Hepatocyte (in vitro differentiated cells): Measurements from ENCODE around the gene ZBP1. TPM values are rescaled to one million over a fixed set of nuclear protein-coding genes. Genes with fewer than 3 reads are reported as not detected.

ENCODE experiments used
- DNase-seq: peaks from one replicate; pipeline ENCODE4 v3.0.0-alpha.2; 2016; ENCODE audit warnings: low spot score
- H2AFZ ChIP-seq: fragments of 200-600 bp; sonication (generic); 2 replicates; pipeline ENCODE4 v1.6.0; 2016; ENCODE audit warnings: antibody characterized with exemption, mild to moderate bottlenecking
- H3K27ac ChIP-seq: fragments of 200-600 bp; sonication (generic); 2 replicates; pipeline ENCODE4 v1.5.1; 2016; ENCODE audit warnings: mild to moderate bottlenecking
- H3K27me3 ChIP-seq: fragments of 200-600 bp; sonication (generic); 2 replicates; pipeline ENCODE4 v1.6.1; 2016
- H3K36me3 ChIP-seq: fragments of 200-600 bp; sonication (generic); replicated peaks from 2 replicates; pipeline ENCODE4 v1.5.1; 2016; ENCODE audit warnings: low read depth; ENCODE audit not compliant: insufficient read depth
- H3K4me1 ChIP-seq: fragments of 200-600 bp; sonication (generic); 2 replicates; pipeline ENCODE4 v1.5.1; 2016; ENCODE audit warnings: mild to moderate bottlenecking, moderate library complexity; ENCODE audit not compliant: insufficient read depth
- H3K4me2 ChIP-seq: fragments of 200-600 bp; sonication (generic); 2 replicates; pipeline ENCODE4 v1.6.0; 2016
- H3K4me3 ChIP-seq: fragments of 200-600 bp; sonication (generic); 2 replicates; pipeline ENCODE4 v1.5.1; 2016; ENCODE audit warnings: mild to moderate bottlenecking
- H3K79me2 ChIP-seq: fragments of 200-600 bp; sonication (generic); 2 replicates; pipeline ENCODE4 v1.6.0; 2017; ENCODE audit warnings: mild to moderate bottlenecking
- H3K9me2 ChIP-seq: fragments of 200-600 bp; sonication (generic); replicated peaks from 2 replicates; pipeline ENCODE4 v1.6.0; 2017; ENCODE audit warnings: mild to moderate bottlenecking; ENCODE audit not compliant: insufficient read depth
- H3K9me3 ChIP-seq: fragments of 200-600 bp; sonication (generic); 2 replicates; pipeline ENCODE4 v1.5.1; 2016; ENCODE audit warnings: low read depth, mild to moderate bottlenecking
- H4K20me1 ChIP-seq: fragments of 200-600 bp; sonication (generic); 2 replicates; pipeline ENCODE4 v1.6.0; 2016; ENCODE audit warnings: mild to moderate bottlenecking; ENCODE audit not compliant: insufficient read depth, poor library complexity, severe bottlenecking
- EZH2 ChIP-seq: fragments of 200-600 bp; sonication (generic); IDR thresholded peaks from 2 replicates; pipeline ENCODE4 v1.6.1; 2016; ENCODE audit warnings: antibody characterized with exemption, mild to moderate bottlenecking, borderline replicate concordance
- EZH2phosphoT487 ChIP-seq: fragments of 200-600 bp; sonication (generic); IDR thresholded peaks from one replicate; pipeline ENCODE4 v1.6.1; 2018; ENCODE audit warnings: antibody characterized with exemption, mild to moderate bottlenecking, low read depth, moderate library complexity; ENCODE audit not compliant: unreplicated experiment, severe bottlenecking
- WGBS: methylation state at CpG from one replicate; pipeline ENCODE4 v1.1.6; 2016; ENCODE audit warnings: low lambda C conversion rate; ENCODE audit errors: missing lambda C conversion rate; 5-methylcytosine and 5-hydroxymethylcytosine counted together
- polyA plus RNA-seq: library from polyadenylated mRNA; unstranded; fragments of >200 nt; fragmentation: Nextera tagmentation; extraction: Ambion mirVana; gene quantifications from 2 replicates; pipeline ENCODE4 v1.2.1, GENCODE V29; 2016
- total RNA-seq: library from RNA; depleted of rRNA; stranded (reverse); fragments of >200 nt; gene quantifications from 2 replicates; pipeline ENCODE4 v1.2.3, GENCODE V29; 2014
- TF ChIP-seq, protein P1 (sequence below): fragments of 200-600 bp; sonication (generic); IDR thresholded peaks from 2 replicates; pipeline ENCODE4 v1.5.1; 2016; ENCODE audit warnings: antibody characterized with exemption, mild to moderate bottlenecking; ENCODE audit not compliant: poor library complexity

Gene ZBP1
- total and polyA plus RNA-seq, 2 experiments from 2014 or later: not detected

DNA sequence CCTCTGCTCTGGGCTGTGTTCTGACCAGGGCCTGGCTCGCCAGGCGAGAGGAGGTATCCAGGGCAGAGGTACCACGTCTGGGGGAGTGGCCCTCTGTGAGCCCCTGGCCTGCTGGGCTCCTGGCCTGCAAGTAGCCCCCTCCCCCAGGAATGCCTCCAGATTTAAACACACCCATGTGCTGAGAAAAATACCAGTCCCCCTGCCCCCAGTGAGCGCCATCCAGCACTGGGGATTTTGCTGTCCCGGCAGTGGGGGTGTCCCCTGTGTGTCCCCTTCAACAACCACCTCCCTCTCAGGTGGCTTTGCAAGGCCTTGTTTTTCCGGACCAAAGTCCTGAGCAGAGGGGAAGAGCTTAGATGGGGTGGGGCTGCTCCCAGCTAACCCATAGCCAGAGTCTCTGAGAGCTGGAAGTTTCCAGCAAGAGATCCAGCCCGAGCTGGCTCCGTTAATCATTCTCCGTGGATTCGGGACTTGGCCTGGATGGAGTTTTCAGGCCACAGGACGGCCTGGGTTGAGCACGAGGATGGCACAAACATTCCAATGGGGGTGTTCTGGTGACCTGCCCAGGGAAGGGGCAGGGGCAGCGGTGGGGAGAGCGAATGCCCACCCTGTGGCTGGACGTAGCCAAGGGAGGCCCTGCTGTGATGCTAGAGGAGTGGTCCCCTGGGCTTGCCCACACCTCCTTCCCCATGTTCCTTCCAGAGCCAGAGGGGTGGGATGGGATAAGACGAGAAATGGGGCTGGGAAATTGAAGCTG lies 30.3 kb downstream of the ZBP1 start:
- peak; percentile 65 for DNase-seq
- Histone ChIP-seq H4K20me1 (no peaks in the 10 kb centered on the region), H3K27ac (peak overlapping the region; percentile 53), H3K36me3 (no peaks in the 10 kb centered on the region), H3K4me2 (no peak overlapping the region), H3K9me2 (no peaks in the 10 kb centered on the region), H3K79me2 (no peaks in the 10 kb centered on the region), H3K4me3 (no peak overlapping the region), H3K4me1 (peaks cover 9% of the 10 kb centered on the region), H2AFZ (no peak overlapping the region), H3K9me3 (no peaks in the 10 kb centered on the region), H3K27me3 (no peaks in the 10 kb centered on the region)
- TF ChIP-seq EZH2phosphoT487 (no peak), EZH2 (no peak)
- TF ChIP-seq, protein P1, sequence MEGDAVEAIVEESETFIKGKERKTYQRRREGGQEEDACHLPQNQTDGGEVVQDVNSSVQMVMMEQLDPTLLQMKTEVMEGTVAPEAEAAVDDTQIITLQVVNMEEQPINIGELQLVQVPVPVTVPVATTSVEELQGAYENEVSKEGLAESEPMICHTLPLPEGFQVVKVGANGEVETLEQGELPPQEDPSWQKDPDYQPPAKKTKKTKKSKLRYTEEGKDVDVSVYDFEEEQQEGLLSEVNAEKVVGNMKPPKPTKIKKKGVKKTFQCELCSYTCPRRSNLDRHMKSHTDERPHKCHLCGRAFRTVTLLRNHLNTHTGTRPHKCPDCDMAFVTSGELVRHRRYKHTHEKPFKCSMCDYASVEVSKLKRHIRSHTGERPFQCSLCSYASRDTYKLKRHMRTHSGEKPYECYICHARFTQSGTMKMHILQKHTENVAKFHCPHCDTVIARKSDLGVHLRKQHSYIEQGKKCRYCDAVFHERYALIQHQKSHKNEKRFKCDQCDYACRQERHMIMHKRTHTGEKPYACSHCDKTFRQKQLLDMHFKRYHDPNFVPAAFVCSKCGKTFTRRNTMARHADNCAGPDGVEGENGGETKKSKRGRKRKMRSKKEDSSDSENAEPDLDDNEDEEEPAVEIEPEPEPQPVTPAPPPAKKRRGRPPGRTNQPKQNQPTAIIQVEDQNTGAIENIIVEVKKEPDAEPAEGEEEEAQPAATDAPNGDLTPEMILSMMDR: no peak
- WGBS: 82% methylated on average over 16 of the region's 16 CpGs

- Histone ChIP-seq H3K27me3 (no peaks in the 10 kb centered on the region), H3K79me2 (no peaks in the 10 kb centered on the region), H3K36me3 (no peaks in the 10 kb centered on the region), H2AFZ (no peak overlapping the region), H3K9me2 (no peaks in the 10 kb centered on the region), H4K20me1 (no peaks in the 10 kb centered on the region), H3K4me3 (no peak overlapping the region), H3K4me2 (no peak overlapping the region), H3K9me3 (no peaks in the 10 kb centered on the region), H3K27ac (peak overlapping the region; percentile 53), H3K4me1 (peaks cover 9% of the 10 kb centered on the region)
- TF ChIP-seq EZH2 (no peak), EZH2phosphoT487 (no peak)
- TF ChIP-seq, protein P1: no peak
- no peak for DNase-seq
- WGBS: 97% methylated on average over 6 of the region's 6 CpGs
Observed at GRCh38 chr20:57589123-57589727, 31.0 kb downstream of the ZBP1 start.

DNA sequence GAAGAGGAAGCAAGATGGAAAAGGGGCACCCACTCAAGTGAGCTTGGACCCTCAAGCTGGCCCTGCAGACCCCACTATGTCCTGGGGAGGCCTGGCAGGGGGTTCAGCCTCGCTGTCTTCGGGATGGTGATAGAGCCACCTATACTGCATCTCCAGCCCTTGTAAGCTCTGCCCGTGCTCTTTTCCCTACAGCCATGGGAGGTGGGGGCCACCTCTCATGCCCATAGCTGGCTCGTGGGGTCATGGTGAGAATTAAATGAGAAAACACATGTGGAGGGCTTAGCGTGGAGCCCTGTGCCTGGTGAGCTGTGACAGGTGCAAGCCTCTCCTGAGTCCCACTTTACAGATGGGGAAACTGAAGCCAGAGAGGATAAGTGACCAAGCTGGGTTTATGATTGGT lies 31.6 kb downstream of the ZBP1 start:
- H4K20me1 ChIP-seq: no peaks in the 10 kb centered on the region
- no peak for TF ChIP-seq EZH2phosphoT487
- no peak for TF ChIP-seq EZH2
- TF ChIP-seq, protein P1: no peak
- H3K9me3 ChIP-seq: no peaks in the 10 kb centered on the region
- no peaks in the 10 kb centered on the region for H3K9me2 ChIP-seq
- H3K36me3 ChIP-seq: no peaks in the 10 kb centered on the region
- no peak for DNase-seq
- H3K79me2 ChIP-seq: no peaks in the 10 kb centered on the region
- WGBS: 92% methylated on average over 5 of the region's 5 CpGs
- H3K4me3 ChIP-seq: no peak overlapping the region
- no peak overlapping the region for H2AFZ ChIP-seq
- H3K4me2 ChIP-seq: no peak overlapping the region
- H3K4me1 ChIP-seq: peaks cover 9% of the 10 kb centered on the region
- H3K27me3 ChIP-seq: no peaks in the 10 kb centered on the region
- no peak overlapping the region for H3K27ac ChIP-seq
